NCI-H446 treated with DMSO at 0.1 percent for 48 hours (cell line): ENCODE results near the gene ADGRD1.
"Not testable (repeated sequence)": the region's sequence is repeated elsewhere in the genome, so short reads cannot be mapped to it uniquely, and the experiment has no call there.

ENCODE experiments used
- DNase-seq: peaks from one replicate; lab custom pipeline; 2025; lab: John Stamatoyannopoulos, UW

ADGRD1 gene

DNA sequence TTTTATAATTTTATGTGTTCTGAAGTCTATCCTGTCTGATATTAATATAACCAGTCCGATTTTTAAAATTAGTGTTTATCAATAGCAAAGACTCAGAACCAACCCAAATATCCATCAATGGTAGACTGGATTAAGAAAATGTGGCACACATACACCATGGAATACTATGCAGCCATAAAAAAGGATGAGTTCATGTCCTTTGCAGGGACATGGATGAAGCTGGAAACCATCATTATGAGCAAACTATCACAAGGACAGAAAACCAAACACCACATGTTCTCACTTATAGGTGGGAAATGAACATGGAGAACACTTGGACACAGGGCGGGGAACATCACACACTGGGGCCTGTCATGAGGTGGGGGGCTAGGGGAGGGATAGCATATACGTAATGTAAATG is 16.2 kb upstream of the ADGRD1 start:
- DNase-seq: not testable (repeated sequence)

DNA sequence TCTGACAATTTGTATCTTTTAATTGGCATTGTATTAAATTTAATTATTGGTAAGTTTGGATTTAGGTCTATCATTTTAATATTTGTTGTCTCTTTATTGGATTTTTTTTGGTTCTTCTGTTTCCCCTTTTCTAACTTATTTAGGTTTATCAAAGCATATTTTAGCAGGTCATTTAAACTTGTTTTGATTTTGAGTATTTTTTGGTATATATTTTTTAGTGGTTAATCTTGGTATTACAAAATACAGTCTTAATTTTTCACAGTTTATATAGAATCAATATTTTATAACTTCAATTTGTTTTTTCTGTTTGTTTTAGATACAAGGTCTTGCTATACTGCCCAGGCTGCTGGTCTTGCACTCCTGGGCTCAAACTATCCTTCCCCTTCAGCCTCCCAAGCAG is 15.5 kb upstream of the ADGRD1 start:
- DNase-seq: no peak

DNA sequence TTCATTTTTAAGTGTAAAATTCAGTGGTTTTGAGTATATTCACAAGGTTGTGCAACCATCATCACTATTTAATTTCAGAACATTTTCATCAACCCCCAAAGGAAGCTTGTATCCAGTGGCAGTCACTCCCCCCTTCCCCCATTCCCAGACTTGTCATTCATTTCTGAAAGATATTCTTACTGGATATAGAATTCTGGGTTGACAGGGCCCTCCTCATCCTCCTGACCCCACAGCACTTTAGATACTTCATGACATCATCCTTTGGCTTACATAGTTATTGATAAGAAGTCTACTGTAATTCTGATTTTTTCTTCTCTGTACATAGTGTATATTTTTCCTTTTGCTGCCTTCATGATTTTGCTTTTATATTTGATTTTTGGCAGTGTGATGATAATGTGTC is 8.8 kb upstream of the ADGRD1 start:
- DNase-seq: no peak

DNA sequence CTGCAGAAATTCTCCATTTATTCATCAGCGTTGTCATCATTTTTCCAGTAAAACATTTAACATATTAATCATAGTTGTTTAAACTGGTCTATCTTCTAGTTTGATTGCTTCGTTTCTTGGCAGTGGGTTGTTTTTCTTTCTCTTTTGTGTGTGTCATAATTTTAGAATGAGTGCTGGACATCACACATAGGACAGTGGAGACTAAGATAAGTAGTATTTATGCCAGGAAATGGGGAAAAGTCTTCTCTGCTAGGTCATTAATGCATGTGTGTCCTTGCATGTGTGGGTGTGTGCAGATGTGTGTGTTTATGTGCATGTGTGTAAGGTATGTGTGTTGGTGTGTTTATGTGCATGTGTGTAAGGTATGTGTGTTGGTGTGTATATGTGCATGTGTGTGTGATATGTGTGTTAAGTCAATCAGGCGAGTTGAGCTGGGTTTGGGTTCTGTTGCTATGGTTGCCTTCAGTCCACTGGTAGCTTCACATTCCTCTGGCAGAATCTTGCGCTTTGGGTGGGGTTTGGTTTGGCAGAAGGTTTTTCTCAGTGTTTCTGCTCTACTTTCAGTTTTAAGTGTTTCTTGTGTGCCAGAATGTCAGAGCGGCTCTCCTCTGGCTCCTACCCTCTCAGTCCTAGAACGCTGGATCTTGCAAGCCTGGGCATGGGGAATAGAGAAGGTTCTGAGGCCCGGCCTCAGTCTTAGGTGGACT is 7.8 kb upstream of the ADGRD1 start:
- no peak for DNase-seq

DNA sequence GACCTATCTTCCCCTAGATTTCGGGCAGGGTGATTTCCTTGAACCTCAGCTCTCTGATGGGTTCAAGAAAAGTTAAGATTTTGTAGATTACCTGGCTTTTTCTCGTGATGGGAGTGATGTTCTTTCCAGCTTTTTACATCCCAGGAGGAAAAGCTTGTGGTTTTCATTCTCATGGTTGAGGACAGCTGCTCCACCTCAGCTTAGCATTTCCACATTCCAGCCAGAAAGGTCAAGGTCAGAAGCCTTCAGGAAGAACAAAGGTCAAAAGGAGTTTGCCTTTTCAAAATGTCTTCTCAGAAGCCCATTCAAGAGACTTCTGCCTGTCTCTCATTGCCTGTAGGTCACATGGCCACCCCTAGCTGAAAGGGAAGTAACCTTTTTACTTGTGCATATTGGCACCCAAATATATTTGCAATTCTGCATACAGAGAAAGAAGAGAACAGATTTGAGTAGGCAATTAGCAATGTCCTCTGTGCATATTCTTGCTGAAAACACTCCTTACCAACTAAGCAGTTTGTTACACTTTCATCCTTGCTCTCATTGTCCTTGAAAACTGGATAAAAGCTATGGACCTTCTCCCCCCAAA is 6.6 kb upstream of the ADGRD1 start:
- DNase-seq: no peak

DNA sequence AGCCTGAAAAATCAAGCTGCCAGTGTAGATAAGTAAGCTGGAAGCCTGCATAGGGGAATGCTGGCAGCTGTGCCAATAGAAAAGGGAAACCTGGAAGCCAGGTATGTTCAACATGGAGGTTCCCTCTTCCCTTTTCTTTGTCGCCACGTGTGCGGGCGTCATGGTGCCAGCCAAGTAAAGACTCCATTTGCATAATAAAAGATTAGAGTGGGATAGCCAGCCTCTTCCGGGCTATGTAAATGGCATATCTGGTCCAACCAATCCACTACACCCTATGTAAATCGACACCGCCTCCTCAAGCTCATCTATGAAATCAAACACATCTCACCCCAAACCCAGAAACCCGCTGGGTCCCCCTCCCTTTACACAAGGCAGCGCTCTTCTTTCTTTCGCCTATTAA is 5.6 kb upstream of the ADGRD1 start:
- no peak for DNase-seq

DNA sequence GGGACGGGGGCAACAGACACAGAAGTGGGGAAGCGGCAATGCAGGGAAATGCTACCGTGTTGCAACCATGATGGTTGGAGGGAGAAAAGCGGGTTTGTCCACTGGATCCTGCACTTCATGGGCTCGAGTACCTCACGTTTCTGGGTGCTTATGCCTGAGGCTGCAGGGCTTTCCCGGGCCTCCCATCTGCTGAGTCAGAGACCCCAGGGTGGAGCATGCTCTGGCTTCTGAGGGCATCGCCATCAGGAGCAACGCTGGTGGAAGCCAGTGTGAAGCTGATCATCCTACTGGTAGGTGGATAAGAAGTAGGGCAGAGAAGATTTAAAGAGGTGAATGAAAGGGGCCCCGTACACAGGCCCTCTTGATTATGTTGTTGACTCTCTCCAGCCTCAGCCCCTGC is 5.0 kb upstream of the ADGRD1 start:
- no peak for DNase-seq

DNA sequence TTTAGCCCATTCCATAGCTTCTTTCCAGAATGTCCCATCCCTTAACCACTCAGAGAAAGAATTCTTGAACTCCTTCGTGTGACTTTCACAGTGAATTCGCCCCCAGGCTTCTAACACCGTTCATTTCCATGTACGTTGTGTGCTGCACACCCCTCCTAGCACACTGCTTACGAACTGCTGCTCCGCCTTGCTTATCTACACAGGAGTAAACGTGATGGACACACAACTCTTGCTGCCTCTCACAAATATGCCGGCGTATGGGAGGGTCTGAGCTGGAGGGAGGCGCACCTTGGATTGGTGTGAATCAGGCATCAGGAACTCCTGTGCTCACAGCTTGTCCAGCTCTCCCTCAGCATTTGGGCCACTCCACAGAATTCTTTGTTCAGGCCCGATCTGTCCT is 3.9 kb upstream of the ADGRD1 start:
- no peak for DNase-seq

DNA sequence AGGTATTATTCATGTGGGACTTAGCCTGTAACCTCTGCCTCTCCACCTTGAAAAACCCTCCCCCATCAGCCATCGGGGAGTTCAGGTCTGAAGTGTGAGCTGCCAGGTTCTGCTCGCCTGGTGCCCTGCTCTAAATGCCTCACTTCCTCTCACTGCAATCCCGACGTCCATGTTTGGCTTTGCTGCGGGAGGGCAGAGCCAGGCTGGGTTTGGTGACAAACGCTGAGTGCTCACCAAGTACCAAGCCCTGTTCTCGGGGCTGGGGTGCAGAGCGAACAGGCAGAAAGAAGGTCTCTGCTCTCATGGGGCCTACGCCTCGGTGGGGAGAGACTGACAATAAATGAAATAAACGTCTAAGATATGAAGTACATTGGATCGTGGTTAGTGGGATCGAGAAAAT is 2.1 kb upstream of the ADGRD1 start:
- no peak for DNase-seq

DNA sequence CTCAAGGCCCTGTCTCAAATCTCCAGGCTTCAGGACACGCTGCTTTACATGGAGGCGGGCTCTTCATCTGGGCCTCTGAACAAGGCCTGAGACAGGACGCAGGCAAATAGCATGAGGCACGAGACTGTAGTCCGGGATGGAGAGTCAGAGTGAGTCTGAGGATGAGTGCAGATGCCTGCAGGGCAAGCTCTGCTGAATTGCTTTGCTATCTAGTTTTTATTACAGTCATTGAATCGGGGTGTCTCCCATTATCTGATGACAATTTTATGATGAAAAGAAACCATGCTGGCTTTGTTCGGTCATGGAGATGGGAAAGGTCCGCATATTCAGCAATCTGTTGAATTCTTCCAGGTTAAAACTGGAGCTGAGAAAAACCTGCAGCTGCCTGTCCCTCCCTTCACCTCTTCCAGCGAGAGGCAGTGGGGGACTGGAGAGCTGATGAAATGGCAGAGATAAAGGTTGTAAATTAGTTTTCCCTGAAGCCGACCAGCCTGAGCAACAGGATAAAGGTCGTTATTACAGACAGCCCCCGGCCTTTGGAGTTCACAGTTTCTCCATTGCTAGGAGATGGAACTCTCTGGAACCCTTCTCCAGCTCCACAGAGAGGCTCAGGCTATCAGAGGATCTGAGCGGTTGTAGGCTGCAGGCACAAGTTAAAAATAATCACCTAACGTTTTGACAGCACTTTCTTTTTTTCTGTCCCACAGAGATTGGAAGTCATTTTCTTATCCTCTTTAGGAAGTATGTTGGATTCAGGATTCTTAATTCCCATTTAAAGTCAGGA is 1.3 kb upstream of the ADGRD1 start:
- DNase-seq: no peak

DNA sequence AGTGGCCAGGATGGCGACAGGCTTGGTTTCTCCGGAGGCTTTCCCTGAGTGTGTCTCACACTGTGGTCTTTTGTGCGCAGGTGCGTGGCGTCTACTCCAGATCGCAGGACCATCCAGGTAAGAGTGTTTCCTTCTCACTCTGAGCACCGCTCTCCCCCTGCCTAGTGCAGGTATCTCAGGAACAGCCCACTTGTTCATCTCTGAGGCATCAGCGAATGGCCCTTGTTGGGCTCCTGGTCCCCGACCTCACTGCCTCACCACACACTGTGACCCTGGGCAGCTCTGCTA is 781 bp downstream of the ADGRD1 start:
- DNase-seq: no peak

DNA sequence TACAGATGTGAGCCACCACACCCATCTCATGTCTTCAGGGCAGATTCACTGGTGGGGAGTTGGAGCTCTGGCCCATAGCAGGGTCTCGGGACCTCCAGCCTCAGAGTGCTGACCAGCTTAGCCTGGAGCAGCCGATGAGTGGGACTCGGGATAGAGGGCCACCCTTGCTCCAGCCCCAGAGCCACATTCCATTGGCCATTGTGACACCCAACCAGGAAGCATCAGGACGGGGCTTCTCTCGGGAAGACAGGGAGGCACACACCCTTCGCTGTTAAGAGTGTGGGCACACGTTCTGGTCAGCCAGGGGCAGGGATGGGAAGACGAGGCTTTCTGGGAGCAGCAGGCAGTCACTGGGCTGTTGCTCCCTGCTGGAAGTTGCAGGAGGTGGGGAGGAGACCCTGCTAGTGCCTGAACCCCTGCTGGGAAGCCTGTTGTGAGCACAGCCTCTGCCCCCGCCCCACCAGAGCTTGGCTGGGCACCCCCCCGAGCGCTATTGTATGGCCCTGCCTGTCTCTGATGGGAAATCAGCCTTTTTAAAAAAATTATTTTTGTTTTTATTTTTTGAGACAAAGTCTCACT is 1.6 kb downstream of the ADGRD1 start:
- DNase-seq: no peak

DNA sequence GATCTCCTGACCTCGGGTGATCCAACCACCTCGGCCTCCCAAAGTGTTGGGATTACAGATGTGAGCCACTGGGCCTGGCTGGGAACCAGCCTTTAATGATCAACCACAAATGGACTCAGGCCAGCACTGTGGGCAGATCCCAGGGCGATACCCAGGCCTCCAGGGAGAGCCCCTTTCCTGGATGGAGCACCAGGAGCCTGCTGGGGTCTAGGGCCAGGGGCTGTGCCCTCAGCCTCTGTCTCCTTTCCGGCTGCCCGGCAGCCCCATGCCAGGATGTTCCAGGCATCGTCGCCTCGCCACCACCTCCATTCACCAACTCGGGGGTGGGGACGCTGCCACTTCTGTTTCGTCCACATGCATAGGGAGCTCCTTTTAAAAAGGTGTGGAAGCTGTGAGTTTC is 2.3 kb downstream of the ADGRD1 start:
- no peak for DNase-seq

DNA sequence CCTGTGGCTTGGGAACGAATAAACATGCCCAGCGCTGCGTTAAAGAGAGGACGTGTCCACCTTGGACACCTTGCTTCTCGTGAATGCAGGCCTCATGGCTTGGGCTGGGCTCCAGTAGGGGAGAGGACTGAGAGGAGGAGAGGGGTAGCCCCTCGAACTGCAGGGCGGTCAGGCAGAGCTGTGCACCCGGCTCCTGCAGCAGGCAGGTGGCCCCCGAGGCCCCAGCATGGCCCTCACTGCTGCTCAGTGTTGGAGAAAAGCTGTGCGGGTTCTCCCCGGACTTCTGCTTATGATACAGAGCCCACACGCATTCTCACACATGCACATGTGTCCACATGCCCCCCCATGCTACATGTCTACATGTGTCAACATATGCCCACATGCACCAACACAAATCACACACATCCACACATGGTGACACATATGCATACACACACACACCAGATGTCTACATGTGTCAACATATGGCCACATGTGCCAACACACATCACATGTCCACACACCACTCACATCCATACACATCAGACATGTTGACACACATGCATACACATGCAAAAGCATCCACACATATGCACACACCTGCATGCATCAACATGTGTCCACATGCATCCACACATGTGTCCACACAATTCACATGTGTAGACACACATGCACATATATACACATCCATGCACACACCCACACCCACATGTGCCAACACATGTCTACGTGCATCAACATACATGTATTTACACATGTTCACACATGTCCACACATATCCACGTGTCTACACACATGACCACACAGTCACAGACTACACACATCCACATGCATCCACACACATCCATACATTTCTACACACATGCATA is 3.0 kb downstream of the ADGRD1 start:
- DNase-seq: no peak

DNA sequence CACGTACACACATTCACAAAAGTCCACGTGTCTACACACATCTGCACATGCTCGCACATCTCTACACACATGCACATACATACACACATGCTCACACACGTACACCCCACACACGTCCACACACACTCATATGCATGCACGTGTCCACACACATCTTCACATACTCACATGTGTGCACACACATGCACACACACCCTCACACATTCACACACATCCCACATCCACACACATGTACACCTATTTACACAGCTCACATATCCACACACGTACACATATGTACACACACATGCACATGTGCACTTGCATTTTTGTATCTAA is 3.6 kb downstream of the ADGRD1 start:
- DNase-seq: no peak

DNA sequence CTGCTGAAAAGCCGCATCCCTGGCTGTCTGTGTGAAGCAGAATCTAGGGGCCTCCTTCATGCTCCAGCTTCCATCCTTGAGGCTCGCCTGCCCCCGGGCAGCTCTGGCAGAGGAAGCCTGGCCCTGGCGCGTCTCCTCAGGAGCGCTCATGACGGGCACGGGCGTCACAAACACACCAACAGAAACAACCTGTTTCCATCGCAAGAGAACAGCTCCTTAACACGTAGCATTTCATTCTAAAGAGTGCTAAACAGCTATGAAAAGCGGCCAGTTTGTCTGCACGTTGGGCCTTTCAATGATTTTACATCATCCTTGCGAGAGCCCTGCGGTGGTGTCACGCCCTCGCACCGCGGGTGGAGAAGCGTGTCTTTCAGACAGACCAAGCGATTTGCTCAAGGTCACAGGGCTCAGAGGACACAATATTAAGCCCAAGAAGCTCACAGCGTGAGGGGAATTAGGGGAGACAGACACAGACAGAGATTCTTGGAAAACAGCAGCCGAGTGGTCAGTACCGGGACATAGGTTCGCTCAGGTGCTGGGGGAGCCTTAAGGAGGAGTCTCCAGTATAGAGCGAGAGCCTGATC is 4.9 kb downstream of the ADGRD1 start:
- no peak for DNase-seq

DNA sequence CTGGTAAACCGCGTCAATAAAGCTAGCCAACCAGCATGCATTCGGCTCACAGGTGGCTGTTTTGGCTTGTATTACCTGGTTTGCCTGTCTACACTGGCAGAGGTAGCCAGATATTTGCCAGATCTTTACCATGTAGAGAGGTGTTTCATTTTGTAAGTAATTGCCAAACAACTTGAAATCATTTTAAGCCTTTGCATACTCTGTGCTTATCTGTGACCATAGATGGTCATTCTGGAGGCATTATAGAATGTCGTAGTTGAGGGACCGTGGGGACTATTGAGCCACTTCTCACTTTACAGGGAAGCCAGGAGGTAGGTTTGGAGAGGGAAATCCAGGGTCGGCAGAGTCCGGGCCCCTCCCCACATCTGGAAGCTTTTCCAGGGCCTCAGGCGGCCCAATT is 5.9 kb downstream of the ADGRD1 start:
- no peak for DNase-seq

DNA sequence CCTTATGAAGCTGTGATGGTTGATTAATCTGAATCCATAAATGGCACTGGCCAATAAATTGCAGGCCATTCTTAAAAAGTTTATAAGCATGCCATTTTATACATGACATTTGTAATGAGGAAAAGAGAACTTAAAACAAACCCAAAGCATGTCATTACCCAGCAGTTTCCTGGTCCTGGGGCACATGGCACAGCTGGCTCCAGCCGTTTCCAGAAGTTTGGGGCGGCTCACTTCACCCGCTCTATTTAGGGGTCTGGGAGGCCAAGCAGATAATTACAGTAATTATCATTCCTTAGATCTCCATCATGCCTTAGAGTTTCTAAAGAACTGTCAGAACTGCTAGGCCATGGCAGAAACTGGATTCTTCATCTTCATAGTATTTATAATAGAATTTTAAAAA is 6.4 kb downstream of the ADGRD1 start:
- no peak for DNase-seq

DNA sequence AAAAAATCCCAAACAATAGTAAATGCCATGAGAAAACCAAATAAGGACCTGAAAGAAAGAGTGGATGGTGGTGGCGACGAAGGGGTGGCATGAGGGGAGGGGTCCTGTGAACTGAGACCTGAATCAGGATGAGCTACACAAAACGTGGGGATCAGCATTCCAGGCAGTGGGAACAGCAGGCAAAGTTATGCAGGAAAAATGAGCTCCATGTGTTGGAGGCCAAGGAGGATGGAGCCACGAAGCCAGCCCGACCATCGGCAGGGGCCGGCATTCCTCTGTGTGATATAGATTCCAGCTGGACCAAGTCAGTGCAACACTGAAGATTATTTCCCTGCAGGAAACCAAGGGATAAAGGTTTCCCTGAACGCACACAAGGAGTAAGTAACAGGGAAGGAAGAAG is 7.1 kb downstream of the ADGRD1 start:
- no peak for DNase-seq

DNA sequence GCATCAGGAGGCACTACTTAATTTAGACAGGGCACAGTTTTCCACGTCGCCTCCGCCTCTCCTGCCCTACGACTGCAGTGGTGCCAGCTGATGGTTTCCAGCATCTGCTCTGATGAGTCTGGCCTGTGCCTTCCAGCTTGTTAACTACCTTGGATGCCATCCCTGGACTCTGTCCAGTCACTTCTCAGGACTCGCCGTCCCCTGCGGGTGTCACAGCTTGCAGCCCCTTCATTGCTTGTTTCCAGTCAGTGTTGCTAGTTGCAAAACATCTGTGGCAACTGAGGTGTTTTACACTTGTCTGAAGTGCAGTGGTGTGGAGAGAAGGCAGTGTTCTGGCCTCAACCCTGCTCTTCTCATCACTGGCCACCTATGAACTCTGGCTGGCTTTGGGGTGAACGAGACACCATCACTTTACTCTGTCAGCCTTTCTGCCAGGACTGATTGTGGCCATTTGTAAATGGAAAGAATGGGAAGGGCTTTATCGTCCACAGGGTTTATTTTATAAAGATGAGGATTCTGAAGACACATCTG is 8.3 kb downstream of the ADGRD1 start:
- DNase-seq: no peak

DNA sequence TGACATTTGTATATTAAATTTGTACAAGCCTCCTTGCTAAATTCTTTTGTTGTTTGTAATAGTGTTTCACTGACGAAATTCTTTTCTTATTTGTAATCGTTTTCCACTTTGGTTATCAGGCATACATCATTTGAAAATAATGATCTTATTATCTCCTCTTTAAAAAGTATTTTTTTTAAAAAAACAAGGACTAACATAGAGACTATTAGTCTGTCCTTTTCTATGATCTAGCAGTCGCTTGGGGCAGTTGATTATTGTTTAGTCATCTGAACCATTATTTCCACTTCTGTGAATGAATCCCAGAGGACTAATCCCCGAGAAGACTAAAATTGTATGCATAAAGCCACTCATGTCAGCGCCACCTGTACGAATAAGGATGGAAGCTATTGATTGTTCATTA is 11.5 kb downstream of the ADGRD1 start:
- DNase-seq: no peak

DNA sequence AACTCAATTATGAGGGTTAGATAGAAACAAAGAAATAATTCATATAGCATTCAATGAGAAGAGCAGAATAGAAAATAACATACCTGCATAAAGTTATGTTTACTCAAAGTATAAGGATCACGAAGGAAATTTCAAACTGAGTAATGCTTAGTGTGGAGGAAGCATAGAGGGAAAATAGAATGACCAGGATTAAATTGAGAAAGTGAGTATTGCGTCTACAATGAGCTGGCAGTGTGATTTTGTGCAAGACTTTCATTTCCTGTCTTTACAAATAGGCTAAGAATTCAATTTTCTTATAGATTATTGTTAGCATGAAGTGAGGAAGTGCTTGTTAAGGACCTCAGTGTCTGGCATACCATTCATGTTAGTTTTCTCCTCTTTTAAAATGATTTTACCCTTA is 12.0 kb downstream of the ADGRD1 start:
- DNase-seq: no peak
